ENCODE data around the gene PAIP2B. TPM values are rescaled to one million over a fixed set of nuclear protein-coding genes. Genes with fewer than 3 reads are reported as not detected.

The PAIP2B gene
- total and polyA plus RNA-seq, 9 of the 15 experiments (the other 6 are each of a cell fraction or from before 2014, with no cell fraction given): 0.18 to 0.38 (median 0.25) TPM

DNA sequence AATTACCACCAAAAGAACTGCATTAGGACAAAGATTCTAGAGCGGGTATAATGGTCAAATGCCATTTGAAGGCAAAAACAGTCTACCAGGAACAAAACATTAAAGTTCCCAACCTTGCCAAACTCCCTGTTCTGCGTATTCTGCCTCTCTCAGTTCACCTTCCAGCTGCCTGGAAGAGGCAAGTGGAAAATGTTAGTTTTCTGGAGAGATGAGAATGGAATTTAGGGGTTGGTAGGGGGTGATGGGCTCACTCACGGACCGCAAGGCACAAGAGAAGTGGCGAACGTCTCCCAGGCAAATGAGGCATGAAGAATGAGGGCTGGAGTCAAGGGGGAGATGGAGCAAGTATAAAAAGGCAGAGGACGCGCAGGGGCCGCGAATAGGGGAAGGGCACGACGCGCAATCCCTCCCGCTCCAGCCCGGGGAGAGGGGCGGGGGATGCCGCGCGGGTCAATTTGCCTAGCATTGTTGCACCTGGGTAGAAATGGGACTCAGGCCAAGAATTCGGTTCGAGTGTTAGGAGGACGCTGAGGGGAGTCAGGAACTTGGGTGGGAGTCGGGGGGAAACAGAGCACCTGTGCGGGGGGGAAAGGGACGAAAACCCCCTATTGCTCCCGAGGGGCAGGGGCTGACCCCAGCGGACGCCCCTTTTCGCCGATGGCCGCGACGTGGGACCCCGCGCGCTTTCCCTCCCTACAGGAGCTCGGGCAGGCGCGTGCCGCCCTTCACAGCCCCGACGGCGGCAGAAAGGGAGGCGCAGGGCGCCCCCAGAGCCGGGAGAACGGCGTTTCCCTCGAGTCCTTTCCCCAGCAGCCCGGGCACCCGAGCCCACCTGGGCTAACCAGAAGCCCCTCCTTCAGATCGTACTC lies 573 bp downstream of the PAIP2B start (continued):
- TF ChIP-seq, protein P1, sequence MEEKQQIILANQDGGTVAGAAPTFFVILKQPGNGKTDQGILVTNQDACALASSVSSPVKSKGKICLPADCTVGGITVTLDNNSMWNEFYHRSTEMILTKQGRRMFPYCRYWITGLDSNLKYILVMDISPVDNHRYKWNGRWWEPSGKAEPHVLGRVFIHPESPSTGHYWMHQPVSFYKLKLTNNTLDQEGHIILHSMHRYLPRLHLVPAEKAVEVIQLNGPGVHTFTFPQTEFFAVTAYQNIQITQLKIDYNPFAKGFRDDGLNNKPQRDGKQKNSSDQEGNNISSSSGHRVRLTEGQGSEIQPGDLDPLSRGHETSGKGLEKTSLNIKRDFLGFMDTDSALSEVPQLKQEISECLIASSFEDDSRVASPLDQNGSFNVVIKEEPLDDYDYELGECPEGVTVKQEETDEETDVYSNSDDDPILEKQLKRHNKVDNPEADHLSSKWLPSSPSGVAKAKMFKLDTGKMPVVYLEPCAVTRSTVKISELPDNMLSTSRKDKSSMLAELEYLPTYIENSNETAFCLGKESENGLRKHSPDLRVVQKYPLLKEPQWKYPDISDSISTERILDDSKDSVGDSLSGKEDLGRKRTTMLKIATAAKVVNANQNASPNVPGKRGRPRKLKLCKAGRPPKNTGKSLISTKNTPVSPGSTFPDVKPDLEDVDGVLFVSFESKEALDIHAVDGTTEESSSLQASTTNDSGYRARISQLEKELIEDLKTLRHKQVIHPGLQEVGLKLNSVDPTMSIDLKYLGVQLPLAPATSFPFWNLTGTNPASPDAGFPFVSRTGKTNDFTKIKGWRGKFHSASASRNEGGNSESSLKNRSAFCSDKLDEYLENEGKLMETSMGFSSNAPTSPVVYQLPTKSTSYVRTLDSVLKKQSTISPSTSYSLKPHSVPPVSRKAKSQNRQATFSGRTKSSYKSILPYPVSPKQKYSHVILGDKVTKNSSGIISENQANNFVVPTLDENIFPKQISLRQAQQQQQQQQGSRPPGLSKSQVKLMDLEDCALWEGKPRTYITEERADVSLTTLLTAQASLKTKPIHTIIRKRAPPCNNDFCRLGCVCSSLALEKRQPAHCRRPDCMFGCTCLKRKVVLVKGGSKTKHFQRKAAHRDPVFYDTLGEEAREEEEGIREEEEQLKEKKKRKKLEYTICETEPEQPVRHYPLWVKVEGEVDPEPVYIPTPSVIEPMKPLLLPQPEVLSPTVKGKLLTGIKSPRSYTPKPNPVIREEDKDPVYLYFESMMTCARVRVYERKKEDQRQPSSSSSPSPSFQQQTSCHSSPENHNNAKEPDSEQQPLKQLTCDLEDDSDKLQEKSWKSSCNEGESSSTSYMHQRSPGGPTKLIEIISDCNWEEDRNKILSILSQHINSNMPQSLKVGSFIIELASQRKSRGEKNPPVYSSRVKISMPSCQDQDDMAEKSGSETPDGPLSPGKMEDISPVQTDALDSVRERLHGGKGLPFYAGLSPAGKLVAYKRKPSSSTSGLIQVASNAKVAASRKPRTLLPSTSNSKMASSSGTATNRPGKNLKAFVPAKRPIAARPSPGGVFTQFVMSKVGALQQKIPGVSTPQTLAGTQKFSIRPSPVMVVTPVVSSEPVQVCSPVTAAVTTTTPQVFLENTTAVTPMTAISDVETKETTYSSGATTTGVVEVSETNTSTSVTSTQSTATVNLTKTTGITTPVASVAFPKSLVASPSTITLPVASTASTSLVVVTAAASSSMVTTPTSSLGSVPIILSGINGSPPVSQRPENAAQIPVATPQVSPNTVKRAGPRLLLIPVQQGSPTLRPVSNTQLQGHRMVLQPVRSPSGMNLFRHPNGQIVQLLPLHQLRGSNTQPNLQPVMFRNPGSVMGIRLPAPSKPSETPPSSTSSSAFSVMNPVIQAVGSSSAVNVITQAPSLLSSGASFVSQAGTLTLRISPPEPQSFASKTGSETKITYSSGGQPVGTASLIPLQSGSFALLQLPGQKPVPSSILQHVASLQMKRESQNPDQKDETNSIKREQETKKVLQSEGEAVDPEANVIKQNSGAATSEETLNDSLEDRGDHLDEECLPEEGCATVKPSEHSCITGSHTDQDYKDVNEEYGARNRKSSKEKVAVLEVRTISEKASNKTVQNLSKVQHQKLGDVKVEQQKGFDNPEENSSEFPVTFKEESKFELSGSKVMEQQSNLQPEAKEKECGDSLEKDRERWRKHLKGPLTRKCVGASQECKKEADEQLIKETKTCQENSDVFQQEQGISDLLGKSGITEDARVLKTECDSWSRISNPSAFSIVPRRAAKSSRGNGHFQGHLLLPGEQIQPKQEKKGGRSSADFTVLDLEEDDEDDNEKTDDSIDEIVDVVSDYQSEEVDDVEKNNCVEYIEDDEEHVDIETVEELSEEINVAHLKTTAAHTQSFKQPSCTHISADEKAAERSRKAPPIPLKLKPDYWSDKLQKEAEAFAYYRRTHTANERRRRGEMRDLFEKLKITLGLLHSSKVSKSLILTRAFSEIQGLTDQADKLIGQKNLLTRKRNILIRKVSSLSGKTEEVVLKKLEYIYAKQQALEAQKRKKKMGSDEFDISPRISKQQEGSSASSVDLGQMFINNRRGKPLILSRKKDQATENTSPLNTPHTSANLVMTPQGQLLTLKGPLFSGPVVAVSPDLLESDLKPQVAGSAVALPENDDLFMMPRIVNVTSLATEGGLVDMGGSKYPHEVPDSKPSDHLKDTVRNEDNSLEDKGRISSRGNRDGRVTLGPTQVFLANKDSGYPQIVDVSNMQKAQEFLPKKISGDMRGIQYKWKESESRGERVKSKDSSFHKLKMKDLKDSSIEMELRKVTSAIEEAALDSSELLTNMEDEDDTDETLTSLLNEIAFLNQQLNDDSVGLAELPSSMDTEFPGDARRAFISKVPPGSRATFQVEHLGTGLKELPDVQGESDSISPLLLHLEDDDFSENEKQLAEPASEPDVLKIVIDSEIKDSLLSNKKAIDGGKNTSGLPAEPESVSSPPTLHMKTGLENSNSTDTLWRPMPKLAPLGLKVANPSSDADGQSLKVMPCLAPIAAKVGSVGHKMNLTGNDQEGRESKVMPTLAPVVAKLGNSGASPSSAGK (IDR thresholded peaks at IDR 0.05): peak; percentile 86
- TF ChIP-seq, protein P2, sequence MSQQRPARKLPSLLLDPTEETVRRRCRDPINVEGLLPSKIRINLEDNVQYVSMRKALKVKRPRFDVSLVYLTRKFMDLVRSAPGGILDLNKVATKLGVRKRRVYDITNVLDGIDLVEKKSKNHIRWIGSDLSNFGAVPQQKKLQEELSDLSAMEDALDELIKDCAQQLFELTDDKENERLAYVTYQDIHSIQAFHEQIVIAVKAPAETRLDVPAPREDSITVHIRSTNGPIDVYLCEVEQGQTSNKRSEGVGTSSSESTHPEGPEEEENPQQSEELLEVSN (IDR thresholded peaks at IDR 0.05; ENCODE audit: borderline replicate concordance in 1 of 2, extremely low read depth in 1 of 2, insufficient read depth in 1 of 2, insufficient read length in 1 of 2, low read depth in 1 of 2, low read length in 1 of 2, poor library complexity in 1 of 2, severe bottlenecking in 1 of 2): peak; percentile 58 to 83

Measured in K562 (cell line).